Right lobe of liver (tissue), 4 donors: ENCODE results near the gene MRC1.

Experiments used
- CTCF ChIP-seq, 4 donors: fragments of 200-600 bp in 3 of 4; fragments of 450-650 bp in 1 of 4; IDR thresholded peaks; one replicate each; pipeline versions ENCODE4 v1.5.1 to v1.8.0; 2016 to 2022; ENCODE audit warnings: antibody characterized with exemption in 4 of 4, mild to moderate bottlenecking in 2 of 4
- POLR2A ChIP-seq: fragments of 450-650 bp; IDR thresholded peaks from one replicate; pipeline ENCODE4 v1.6.1; 2017; ENCODE audit warnings: antibody characterized with exemption, mild to moderate bottlenecking
- donor health status: DM: no; HTN: no; CAD: no.
- donor health status: DM: no; HTN: no; CAD: no.
- donor health status: DM: no; HTN: yes; CAD: no.

DNA sequence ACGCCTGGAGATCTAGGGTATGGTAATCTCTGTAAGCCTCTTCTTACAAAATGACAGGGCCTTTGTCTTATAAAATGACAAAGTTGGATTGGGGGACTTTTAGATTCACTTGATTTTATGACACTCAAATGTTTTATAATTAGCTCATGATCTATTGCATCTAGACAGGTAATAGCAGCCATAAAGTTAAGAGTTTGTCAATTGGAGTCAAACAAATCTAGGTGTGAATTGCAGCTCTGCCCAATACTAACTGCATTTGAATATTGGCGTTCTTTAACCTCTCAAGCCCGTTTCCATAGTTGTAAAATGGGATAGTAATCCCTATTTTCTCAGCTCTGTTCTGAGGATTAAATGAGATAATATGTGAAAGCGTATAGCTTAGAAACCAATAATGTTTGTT lies 14.1 kb upstream of the MRC1 start:
- TF ChIP-seq CTCF (IDR thresholded peaks at IDR 0.05) (no peak), POLR2A (no peak)
